Measurements from ENCODE around the gene GDF7.
"Not testable (repeated sequence)": the region's sequence is repeated elsewhere in the genome, so short reads cannot be mapped to it uniquely, and the experiment has no call there.

Gene GDF7

DNA sequence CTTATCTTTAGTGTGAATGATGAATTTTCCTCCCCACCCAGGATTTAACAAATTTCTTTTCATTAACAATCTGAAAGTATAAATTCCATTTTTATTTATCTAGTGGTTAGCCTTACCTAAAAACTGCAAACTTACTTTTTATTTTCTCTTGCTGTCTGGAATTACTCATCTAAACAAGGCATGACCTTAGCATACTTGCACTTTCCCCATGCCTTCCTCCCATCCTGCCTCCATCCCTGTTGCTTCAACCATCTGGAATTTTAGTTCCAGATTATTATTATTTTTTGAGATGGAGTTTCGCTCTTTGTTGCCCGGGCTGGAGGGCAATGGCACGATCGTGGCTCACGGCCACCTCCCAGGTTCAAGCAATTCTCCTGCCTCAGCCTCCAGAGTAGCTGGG, 35.6 kb downstream of the GDF7 start:
- DNase-seq: no peak

DNA sequence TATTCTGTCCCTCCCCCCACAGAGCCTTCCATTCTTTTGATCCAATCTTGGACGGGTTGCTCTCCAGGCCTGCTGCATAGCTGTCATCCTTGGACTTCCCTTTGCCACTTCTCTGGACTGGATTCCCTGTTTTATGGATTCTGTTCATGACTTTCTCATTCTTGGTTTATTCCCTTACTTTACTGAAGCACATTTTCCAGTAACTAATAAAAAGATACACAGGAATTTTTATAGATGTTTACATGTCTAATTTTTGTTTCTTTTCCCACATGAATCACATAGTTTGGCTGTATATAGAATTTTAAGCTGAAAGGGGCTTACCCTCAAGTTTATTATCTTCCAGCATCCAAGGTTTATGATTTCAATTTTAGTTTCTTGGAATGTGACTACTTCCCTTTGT, 37.9 kb downstream of the GDF7 start:
- DNase-seq: no peak

DNA sequence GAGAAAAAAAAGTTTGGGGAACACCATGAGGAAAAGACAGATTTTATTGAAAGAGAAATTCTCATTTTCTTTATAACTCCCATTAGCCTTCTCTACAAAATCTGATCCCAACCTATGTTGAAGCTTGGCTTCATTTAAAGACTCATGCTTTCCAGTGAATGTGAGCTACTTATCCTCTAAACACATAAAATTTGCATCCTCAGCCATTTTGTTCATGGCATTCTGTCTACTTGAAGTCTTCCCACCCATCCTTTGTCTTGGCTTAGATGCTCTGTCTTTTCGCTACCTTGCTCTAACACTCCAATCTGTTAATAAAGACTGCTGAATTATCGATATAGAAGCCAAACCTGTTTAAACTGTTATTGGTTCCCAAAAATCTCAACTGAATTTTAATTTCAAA, 39.3 kb downstream of the GDF7 start:
- no peak for DNase-seq

DNA sequence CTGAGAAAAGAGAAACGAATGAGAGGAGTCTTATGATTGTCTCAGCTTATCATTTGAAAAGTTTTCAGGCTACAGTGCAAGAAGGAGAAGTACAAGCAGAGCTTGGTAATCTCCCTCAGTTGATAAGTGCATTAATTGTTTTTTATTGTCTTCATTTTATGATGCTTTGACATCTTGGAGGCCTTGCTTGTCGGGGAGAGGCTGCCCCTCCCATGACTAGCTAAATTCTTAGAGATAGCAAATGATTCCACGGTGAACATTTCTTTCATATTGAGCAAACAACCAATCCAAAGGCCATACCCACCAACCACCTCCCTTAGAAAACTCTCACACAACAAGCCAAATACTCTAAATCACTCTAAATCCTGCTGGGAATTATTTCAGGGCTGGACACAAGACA, 39.8 kb downstream of the GDF7 start:
- DNase-seq: no peak

DNA sequence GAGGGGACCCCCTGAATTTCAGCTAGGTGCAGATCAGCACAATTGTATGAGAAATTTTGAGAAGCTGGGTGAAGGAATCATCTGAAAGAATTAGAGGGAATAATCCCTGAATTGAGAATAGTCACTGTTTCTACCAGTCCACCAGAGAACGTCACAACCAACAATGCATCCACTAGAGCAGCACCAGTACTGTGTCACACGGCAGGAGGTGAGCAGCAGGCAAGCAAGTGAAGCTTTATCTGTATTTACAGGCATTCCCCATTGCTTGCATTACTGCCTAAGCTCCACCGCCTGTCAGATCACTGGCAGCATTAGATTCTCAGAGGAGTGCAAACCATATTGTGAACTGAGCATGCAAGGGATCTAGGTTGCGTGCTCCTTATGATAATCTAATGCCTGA, 40.7 kb downstream of the GDF7 start:
- no peak for DNase-seq

DNA sequence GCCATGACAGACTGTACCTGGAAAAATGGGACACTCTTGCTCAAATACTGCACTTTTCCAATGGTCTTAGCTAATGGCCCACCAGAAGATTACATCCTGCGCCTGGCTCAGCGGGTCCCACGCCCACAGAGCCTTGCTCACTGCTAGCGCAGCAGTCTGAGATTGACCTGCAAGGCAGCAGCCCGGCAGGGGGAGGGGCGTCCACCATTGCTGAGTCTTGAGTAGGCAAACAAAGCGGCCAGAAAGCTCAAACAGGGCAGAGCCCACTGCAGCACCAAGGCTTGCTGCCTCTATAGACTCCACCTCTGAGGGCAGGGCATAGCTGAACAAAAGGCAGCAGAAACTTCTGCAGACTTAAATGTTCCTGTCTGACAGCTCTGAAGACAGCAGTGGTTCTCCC, 44.7 kb downstream of the GDF7 start:
- not testable (repeated sequence) for DNase-seq

DNA sequence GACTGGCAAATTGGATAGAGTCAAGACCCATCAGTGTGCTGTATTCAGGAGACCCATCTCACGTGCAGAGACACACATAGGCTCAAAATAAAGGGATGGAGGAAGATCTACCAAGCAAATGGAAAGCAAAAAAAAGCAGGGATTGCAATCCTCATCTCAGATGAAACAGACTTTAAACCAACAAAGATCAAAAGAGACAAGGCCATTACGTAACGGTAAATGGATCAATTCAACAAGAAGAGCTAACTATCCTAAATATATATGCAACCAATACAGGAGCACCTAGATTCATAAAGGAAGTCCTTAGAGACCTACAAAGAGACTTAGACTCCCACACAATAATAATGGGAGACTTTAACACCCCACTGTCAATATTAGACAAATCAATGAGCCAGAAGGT, 46.6 kb downstream of the GDF7 start:
- not testable (repeated sequence) for DNase-seq

DNA sequence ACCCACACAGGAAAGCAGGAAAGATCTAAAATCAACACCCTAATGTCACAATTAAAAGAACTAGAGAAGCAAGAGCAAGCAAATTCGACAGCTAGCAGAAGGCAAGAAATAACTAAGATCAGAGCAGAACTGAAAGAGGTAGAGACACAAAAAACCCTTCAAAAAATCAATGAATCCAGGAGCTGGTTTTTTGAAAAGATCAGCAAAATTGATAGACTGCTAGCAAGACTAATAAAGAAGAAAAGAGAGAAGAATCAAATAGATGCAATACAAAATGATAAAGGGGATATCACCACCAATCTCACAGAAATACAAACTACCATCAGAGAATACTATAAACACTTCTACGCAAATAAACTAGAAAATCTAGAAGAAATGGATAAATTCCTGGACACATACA, 47.5 kb downstream of the GDF7 start:
- DNase-seq: not testable (repeated sequence)

DNA sequence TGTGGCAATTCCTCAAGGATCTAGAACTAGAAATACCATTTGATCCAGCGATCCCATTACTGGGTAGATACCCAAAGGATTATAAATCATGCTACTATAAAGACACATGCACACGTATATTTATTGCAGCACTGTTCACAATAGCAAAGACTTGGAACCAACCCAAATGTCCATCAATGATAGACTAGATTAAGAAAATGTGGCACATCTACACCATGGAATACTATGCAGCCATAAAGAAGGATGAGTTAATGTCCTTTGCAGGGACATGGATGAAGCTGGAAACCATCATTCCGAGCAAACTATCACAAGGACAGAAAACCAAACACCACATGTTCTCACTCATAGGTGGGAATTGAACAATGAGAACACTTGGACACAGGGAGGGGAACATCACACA, 49.2 kb downstream of the GDF7 start:
- not testable (repeated sequence) for DNase-seq

DNA sequence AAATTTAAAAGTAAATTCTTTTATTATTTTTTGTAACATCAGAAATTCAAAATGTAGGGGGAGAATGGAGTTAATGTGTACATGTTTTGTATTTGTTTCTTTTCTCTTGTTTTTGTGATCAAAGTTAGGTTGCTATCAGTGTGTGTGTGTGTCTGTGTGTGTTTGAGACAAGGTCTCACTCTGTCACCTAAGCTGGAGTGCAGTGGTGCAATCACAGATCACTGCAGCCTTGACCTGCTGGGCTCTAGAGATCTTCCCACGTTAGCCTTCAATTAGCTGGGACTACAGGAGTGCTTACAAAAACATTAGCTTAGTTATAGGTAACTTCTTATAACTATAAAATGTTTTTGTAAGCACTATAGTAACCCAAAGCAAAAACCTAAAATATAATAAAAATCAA, 50.7 kb downstream of the GDF7 start:
- DNase-seq: no peak

DNA sequence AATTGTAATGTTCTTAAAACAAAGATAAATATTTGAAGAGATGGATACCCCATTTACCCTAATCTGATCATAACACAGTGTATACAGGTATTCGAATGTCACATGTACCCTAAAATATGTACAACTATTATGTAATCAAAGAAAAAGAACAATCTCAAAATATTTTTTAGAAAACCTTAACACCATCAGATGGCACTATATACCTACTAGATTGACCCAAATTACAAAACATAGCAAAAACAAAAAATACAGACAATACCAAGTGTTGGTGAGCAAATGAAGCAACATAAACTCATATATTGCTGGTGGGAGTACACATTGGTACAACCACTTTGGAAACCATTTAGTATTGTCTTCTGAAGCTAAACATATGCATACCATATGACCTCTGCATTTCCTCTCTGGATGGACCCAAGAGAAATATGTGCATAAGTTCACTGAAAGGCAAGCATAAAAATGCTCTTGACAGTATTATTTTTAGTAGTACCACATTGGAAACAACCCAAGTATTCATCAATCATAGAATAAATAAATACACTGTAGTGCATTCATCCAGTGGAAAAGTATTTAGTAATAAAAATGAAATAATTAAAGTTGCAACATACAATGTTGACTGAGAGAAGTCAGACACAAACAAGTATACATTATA, 55.8 kb downstream of the GDF7 start:
- no peak for DNase-seq

DNA sequence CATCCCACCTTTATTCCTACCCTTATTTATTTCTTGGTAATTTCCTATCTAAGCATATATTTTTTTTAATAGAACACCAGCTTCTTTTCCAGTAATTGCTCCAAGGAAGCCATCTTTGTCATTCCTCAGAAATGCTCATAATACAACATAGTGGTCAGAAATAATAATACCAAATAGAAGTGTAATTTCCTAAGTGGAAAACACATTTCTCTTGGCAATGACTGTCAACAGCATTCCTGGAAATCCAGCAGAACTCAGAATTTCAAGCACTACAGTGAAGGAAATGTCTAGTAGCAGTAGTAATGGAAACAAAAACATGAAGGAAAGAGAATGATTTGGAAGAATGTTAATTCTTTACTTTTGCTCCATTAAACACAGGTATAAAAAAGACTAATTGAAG, 56.6 kb downstream of the GDF7 start:
- no peak for DNase-seq

DNA sequence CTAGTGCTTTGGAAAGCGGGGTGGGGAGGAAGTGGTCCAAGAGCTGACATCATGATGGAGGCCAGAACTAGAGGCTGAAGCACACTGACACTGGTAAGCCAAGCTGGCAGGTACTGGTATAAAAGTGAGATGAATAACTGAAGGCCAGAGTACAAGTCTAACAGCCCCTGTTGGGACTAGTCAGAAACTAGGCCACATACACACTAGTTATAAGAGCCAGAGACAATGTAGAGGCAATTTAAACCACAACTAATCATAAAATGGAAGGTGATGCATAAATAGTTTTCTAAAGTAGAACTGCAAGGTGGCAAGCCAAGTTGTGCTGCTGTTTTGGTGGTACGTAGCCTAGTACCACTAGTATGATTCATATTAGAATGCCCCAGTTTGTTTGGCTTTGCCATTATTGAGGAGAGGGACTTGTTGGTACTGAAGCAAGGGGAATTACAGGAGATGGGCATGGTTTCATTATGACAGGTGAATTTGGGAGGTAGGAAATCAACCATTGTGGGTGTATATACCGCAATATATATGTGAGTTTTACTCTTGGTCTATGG, 57.6 kb downstream of the GDF7 start:
- DNase-seq: no peak

DNA sequence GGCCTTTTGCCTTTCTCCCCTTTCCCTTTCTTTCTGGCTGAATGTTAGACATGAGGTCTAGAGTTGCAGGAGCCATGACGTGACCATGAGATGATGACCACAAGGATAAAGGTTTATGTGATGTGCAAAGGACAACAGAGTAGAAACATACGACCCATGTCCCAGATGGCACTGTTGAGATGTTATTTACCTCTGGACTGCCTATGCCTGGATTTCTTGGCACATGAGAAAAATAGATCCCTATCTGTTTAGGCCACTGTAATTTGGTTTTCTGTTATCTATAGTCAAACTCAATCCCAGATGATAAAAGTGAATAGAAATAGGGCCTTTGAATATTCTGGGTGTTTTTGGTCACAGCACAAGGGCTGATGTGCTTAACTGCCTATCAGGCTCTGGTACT, 58.8 kb downstream of the GDF7 start:
- DNase-seq: no peak

DNA sequence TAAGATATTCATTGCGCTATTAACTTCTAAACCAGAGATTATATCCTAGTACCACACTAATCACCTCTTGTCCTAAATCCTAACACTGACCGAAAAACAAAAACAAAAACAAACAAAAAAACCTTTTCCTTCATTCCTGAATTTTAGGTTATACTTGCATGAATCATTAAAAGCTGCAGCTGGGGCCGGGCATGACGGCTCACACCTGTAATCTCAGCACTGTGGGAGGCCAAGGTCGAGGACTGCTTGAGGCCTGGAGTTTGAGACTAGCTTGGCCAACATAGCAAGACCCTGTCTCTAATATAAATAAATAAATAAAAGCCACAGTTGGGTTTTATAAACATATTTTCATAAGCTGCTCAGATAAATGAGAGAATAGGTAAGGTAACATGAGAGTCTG, 60.0 kb downstream of the GDF7 start:
- DNase-seq: no peak

DNA sequence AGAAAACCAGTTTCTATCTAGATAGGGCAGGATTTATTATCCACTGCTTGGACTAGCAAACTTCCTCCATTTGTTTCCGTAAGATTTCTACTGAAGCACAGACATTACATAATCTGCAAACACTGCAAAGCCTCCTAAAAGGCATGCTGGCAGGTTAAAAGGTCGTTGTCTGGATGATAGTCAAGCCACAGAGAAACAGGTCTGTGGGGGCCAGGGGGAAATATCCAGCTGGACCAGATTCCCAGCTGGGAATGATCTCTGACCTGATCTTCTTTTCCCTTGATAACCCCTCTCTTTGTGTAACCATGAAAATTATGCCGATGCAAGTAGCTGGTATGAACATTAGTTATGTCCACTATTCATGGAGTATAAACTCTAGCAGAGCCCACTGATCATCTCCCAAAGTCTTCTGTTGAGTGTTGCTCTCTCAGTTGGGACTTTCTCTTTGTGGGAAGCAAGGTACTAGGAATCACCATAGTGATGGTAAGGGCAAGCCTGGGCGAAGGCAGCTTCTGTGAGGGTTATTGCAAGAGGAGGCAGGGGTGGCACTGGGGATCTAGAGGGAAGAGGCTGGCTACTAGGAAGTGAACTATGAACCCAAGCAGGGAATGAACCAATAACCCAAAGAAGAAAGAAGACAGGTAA, 61.3 kb downstream of the GDF7 start:
- DNase-seq: no peak

Measured in right kidney (tissue), 1 donor.